ENCODE measurements around the gene CMTM2. TPM values are rescaled to one million over a fixed set of nuclear protein-coding genes. Genes with fewer than 3 reads are reported as not detected.
A peak's percentile ranks its signal among the peaks of the same experiment; 100 is the strongest.

Gene CMTM2
- total and polyA plus RNA-seq, 8 donors = 0.21 to 0.84 (median 0.65) TPM; not detected in 5

- TF ChIP-seq CTCF (IDR thresholded peaks at IDR 0.05) = no peak
- ATAC-seq = no peak
- H3K27me3 ChIP-seq = no peaks in the 10 kb centered on the region
- H3K27ac ChIP-seq = no peak overlapping the region
- no peak for FAIRE-seq
- H3K9me3 ChIP-seq = no peaks in the 10 kb centered on the region
- no peak for DNase-seq
- H3K36me3 ChIP-seq = peaks cover 0 to 7% (median 2%) of the 10 kb centered on the region in 3 donors
- H3K4me1 ChIP-seq = peaks cover 0 to 6% (median 0%) of the 10 kb centered on the region in 3 donors
- WGBS, 2 donors = 80 to 82% methylated on average over 9 of the region's 9 CpGs
- H3K4me3 ChIP-seq = no peak overlapping the region
- intact Hi-C loops (cut with DNase I) = no loop called here
These were observed 37.3 kb downstream of the CMTM2 start for GRCh38 chr16:66616592-66616991.

DNA sequence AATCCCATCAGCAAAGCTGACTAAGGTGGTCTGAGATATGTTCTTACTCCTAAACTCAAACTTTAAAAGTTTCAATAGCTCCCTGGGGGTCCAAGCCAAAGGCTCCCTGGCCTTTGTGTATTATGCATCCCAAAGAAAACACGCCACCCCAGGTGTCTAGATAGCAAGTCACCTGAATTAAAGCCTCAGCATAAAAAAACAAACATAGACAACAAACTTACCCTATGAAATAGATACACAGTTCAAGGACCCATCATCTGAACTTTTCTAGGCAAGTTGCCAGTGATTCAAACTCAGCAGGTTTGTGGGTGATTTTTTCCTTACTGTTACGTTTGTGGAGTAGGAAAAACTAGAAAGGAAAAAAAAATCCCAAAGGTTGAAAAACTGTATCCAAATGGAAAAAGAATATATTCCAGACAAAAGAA lies 37.8 kb downstream of the CMTM2 start:
- Histone ChIP-seq H3K27ac (no peak overlapping the region), H3K36me3 (peaks cover 0 to 10% (median 3%) of the 10 kb centered on the region in 3 donors), H3K27me3 (no peaks in the 10 kb centered on the region), H3K9me3 (no peaks in the 10 kb centered on the region), H3K4me3 (no peak overlapping the region), H3K4me1 (peaks cover 0 to 6% (median 0%) of the 10 kb centered on the region in 3 donors)
- intact Hi-C loops (cut with DNase I) = no loop called here
- no peak for TF ChIP-seq CTCF (IDR thresholded peaks at IDR 0.05)
- no peak for DNase-seq
- FAIRE-seq = no peak
- no peak for ATAC-seq
- 49 to 50% methylated on average over 2 of the region's 2 CpGs for WGBS, 2 donors

GRCh38 chr16:66617728-66618127 lies 38.5 kb downstream of the CMTM2 start:
- Histone ChIP-seq H3K27ac (peak overlapping the region in 1 of 4 donors; percentile 12), H3K9me3 (no peaks in the 10 kb centered on the region), H3K4me3 (no peak overlapping the region), H3K27me3 (no peaks in the 10 kb centered on the region), H3K4me1 (peaks cover 0 to 6% (median 0%) of the 10 kb centered on the region in 3 donors), H3K36me3 (peaks cover 0 to 10% (median 3%) of the 10 kb centered on the region in 3 donors)
- TF ChIP-seq CTCF (IDR thresholded peaks at IDR 0.05) = no peak
- intact Hi-C loops (cut with DNase I) = no loop called here
- 35 to 36% methylated on average over 7 of the region's 7 CpGs for WGBS, 2 donors
- FAIRE-seq (no peak), ATAC-seq (peak; percentile 14 to 58 (median 44)), DNase-seq (no peak)

DNA sequence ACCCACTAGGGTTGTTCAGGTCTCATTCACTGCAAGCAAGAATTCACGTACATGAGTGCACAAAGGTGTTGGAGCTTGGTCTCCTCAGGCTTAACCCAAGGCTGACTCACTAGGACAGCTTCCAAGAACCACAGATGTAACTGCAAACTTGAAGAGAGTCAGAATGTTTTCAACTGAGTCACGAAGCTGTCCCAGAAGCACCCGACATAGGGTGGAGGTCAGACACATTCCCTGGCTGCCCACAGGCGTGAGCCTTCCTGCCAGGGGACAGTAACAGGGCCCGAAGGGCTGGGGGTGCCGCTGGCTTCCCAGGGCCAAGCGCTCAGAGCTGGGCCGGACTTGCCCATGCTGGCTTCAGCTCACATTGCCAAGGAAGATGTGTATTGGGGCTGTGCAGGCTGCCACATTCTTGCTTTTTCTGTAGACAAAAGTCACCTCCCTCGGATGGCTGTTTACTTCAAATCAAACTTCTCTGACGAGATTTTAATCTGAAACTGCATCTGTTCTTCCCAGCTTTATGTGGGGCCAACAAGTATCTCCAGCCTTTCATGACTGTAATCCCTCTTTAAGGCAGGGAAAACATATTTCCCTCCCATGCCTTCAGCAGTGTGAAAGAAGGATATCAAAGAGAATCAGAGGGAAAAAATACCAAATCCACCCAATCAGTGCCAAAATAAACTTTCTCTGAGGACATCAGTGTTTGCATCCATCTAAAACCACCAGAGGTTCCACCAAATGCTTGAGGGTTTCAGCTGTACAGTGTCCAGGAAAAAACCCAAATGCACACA lies 39.5 kb downstream of the CMTM2 start:
- no peaks in the 10 kb centered on the region for H3K27me3 ChIP-seq
- TF ChIP-seq CTCF (IDR thresholded peaks at IDR 0.05) = no peak
- H3K36me3 ChIP-seq = peaks cover 0 to 10% (median 3%) of the 10 kb centered on the region in 3 donors
- peaks cover 0 to 6% (median 0%) of the 10 kb centered on the region in 3 donors for H3K4me1 ChIP-seq
- no peak for DNase-seq
- WGBS, 2 donors = 80 to 84% methylated on average over 10 of the region's 10 CpGs
- no peak for FAIRE-seq
- no peak overlapping the region for H3K4me3 ChIP-seq
- ATAC-seq = peak; percentile 31 to 51 (median 40)
- no peaks in the 10 kb centered on the region for H3K9me3 ChIP-seq
- H3K27ac ChIP-seq = no peak overlapping the region
- intact Hi-C loops (cut with DNase I) = no loop called here

Data from pancreas (tissue), 10 donors.